SK-N-MC (cell line): ENCODE measurements around the gene MTFR1L.

Experiments
- DNase-seq: peaks from one replicate; pipeline ENCODE4 v3.0.0-alpha.2; 2011; ENCODE audit warnings: low read depth, low spot score
- H3K27ac ChIP-seq: fragments of 200-600 bp; sonication (generic); 2 replicates; pipeline ENCODE4 v1.5.1; 2016; ENCODE audit warnings: mixed run types
- H3K36me3 ChIP-seq: fragments of 200-600 bp; sonication (generic); 2 replicates; pipeline ENCODE4 v1.6.1; 2017; ENCODE audit warnings: antibody characterized with exemption, low read length, mixed read lengths; ENCODE audit not compliant: insufficient read depth
- H3K4me3 ChIP-seq: fragments of 200-600 bp; sonication (generic); 2 replicates; pipeline ENCODE4 v1.5.1; 2016
- H3K9ac ChIP-seq: fragments of 200-600 bp; sonication (generic); 2 replicates; pipeline ENCODE4 v1.8.0; 2017; ENCODE audit warnings: mixed run types, mixed read lengths; ENCODE audit not compliant: insufficient read length
- H3K9me3 ChIP-seq: fragments of 200-600 bp; sonication (generic); 2 replicates; pipeline ENCODE4 v1.6.1; 2017; ENCODE audit warnings: low read depth, mild to moderate bottlenecking, antibody characterized with exemption, low read length, moderate library complexity, mixed read lengths
- EZH2 ChIP-seq: fragments of 200-600 bp; sonication (generic); IDR thresholded peaks from one replicate; pipeline ENCODE4 v1.6.1; 2017; ENCODE audit warnings: antibody characterized with exemption
- FOXP2 ChIP-seq: optimal IDR thresholded peaks from 2 replicates; pipeline ENCODE3; 2011; ENCODE audit warnings: mild to moderate bottlenecking, moderate library complexity; ENCODE audit not compliant: insufficient read depth; ENCODE audit errors: extremely low read length, control extremely low read depth
- POLR2AphosphoS5 ChIP-seq: IDR thresholded peaks from 2 replicates; pipeline ENCODE4 v1.6.1; 2012; ENCODE audit warnings: mild to moderate bottlenecking, low read depth, low read length, borderline replicate concordance

Gene MTFR1L

DNA sequence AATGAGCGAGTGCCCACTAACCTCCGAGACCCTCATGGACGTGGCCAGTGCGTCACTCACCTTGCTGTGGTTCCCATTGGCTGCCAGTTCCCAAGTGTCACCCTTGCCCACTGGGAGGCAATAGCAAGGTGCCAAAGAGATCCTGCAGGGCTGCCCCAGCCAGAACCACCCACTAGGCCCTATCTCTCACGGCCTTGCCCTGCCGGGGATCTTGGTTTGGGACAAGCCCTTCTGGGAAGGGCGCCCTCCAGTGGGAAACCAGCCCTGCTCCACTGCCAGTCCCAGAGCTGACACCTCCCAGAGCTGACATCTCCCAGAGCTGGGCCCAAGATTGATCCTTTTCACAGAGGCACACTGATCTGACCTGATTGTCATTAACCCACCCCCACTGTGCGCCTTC, 21.8 kb upstream of the MTFR1L start:
- H3K27ac ChIP-seq, result no peak overlapping the region
- TF ChIP-seq POLR2AphosphoS5, result no peak
- TF ChIP-seq EZH2, result no peak
- TF ChIP-seq FOXP2, result no peak

DNA sequence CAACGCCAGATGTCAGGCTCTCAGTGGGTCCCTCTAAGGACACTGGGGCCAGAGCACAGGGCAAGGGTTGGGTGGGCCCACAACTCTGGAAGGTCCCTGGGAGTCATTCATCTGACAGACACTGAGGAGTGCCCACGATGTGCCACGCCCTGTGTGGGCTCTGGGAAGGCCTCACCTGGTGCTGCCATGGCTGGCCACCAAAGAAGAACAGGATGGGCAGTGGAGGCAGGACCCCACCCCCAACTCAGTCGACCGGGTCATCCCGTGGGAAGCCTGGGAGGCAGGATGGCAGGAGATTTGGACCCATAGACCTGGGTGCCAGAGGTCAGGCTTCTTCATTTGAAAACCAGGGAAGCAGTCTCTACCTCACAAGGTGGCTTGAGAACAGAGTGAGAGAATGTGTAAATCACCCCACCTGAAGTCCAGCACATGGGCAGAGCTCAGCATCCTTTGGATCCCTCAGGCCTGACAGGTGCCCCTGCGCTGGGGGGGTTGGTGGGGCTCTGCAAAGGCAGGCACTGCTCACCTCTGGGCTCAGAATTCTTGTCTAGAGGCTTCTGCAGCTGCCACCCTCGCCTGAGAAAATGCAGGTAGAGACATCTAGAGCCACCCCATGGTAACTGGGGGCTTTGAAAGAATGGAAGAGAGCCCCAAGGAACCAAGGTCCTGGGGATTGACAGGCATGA, 20.9 kb upstream of the MTFR1L start:
- no peak for DNase-seq
- Histone ChIP-seq H3K9ac (no peak overlapping the region), H3K36me3 (no peaks in the 10 kb centered on the region), H3K9me3 (no peaks in the 10 kb centered on the region), H3K27ac (no peak overlapping the region), H3K4me3 (no peak overlapping the region)
- TF ChIP-seq POLR2AphosphoS5 (no peak), FOXP2 (no peak), EZH2 (no peak)

More for the DNA sequence above, 21.8 kb upstream of the MTFR1L start:
- H3K4me3 ChIP-seq, result no peak overlapping the region
- no peak for DNase-seq
- H3K9me3 ChIP-seq, result no peaks in the 10 kb centered on the region
- no peak overlapping the region for H3K9ac ChIP-seq
- H3K36me3 ChIP-seq, result no peaks in the 10 kb centered on the region

DNA sequence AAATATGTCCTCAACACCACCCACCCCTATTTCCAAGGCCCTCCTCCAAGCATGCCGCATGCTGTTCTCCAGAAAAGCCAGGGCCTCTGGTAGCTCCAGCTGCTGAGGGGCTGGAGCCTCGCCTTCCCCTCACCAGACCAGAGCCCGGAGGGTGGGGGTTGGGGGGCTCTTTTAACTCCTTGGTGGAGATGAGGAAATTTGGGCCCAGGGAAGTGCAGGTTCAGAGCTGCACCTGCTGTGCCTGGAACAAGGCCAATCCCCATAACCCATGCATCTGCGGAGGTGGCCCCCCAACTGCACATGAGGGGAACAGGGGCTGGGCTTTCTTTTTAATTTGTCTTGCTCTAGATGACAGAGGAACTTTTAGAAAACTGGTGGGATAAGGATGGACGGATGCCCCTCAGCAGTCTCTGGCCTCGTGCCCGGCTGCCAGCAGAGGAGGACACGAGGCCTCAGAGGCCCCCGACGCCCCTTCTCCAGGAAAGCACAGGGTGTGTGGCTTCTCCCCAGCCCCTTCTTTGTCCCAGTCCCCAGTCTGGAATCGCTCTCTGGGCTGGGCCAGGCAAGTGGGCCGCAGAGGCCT, 20.3 kb upstream of the MTFR1L start:
- Histone ChIP-seq H3K36me3 (no peaks in the 10 kb centered on the region), H3K9ac (peak overlapping the region; percentile 65), H3K9me3 (no peaks in the 10 kb centered on the region), H3K27ac (no peak overlapping the region), H3K4me3 (peak overlapping the region; percentile 75)
- TF ChIP-seq POLR2AphosphoS5 (no peak), EZH2 (no peak), FOXP2 (no peak)
- DNase-seq, result no peak

DNA sequence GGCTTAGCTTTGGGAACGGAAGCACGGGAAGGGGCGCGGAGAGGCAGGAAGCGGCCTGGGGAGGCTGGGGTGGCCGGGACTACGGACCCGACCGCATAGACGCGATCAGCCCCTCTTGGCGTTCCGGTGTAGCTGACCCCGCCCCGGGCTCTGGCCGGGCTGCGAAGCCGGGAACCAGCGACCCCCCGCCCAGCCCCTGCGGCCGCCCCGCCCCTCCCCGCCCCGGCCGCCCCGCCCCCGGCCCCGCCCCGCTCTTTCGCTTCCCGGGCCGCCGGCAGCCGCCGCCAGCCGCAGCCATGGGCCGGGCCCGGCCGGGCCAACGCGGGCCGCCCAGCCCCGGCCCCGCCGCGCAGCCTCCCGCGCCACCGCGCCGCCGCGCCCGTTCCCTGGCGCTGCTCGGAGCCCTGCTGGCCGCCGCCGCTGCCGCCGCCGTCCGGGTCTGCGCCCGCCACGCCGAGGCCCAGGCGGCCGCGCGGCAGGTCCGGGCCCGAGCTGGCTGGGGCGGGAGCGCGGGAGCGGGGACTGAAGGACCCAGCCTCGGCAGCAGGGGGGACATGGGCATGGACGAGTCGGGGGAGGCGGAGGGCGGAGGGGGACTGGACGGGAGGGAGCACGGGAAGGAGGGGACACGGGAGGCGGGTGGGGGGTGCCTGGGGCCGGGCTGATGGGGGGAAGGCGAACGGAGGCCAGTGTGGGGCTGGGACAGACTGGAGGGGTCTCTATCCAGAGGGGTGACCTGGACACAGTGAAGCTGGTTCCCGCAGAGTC, 19.6 kb upstream of the MTFR1L start, which contains the start of gene SELENON:
Gene SELENON, plus strand, starts transcription at position 259 of the 768 bp plus-strand sequence. Its CDS starts 38 bp downstream, at position 297.
- TF ChIP-seq EZH2 (no peak), FOXP2 (no peak), POLR2AphosphoS5 (no peak; the same call in 1 of the 2 replicates)
- Histone ChIP-seq H3K9me3 (no peaks in the 10 kb centered on the region), H3K27ac (no peak within 1 kb of the TSS), H3K4me3 (peak within 1 kb of the TSS; percentile 78), H3K36me3 (no peaks in the 10 kb centered on the region), H3K9ac (peak within 1 kb of the TSS; percentile 77)
- no peak for DNase-seq

DNA sequence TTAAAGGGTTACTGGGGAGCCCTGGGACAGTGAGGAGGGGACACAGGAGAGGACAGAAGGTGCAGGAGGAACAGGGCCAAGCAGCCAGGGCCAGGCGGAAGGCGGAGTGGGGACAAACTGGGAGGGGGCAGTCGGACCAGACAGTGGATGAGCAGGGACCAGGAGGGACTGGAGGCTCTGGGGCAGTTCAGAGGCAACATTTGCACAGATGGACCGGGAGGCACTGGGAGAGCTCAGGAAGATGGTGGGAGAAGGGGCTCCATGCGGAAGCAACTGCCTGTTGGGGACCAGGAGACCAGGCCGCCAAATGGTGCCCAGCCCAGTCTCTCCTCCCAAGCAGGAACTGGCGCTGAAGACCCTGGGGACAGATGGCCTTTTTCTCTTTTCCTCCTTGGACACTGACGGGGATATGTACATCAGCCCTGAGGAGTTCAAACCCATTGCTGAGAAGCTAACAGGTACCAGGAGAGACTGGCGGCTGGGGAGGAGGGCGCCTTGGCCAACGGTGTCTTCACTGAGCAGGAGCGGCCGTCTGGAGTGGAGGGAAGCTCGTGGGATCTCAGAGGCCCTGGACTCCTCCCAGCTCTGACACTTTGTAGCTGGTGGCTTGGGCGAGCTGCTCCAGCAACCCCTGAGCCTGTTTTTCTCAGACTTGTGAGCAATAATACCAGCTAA, 18.9 kb upstream of the MTFR1L start:
- peak overlapping the region; percentile 77 for H3K9ac ChIP-seq
- DNase-seq, result no peak
- no peak for TF ChIP-seq FOXP2
- no peak for TF ChIP-seq POLR2AphosphoS5
- no peak for TF ChIP-seq EZH2
- H3K36me3 ChIP-seq, result no peaks in the 10 kb centered on the region
- H3K4me3 ChIP-seq, result peak overlapping the region; percentile 78
- H3K9me3 ChIP-seq, result no peaks in the 10 kb centered on the region
- H3K27ac ChIP-seq, result no peak overlapping the region

DNA sequence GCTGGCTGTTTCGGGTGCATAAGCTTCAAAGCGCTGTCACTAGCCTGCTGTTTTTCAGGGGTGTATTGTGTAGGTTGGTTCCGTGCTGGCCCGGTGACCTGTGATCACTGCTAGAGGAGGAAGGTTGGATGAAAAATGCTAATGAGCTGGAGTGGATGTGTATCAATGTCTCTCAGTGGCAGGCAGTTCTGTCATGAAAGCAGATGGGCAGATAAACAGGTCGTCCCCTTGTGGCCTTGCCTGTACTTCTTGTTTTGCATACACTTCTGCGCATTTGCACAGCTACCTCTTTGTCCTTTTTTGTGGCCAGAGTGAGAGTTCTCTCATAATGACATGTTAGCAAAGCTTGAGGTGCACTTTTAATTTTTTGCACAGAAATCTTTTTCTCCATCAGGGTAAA, 16.8 kb upstream of the MTFR1L start:
- Histone ChIP-seq H3K36me3 (no peaks in the 10 kb centered on the region), H3K9ac (peak overlapping the region; percentile 3), H3K4me3 (no peak overlapping the region), H3K27ac (no peak overlapping the region), H3K9me3 (no peaks in the 10 kb centered on the region)
- no peak for TF ChIP-seq POLR2AphosphoS5
- TF ChIP-seq EZH2, result no peak
- no peak for TF ChIP-seq FOXP2
- DNase-seq, result no peak

DNA sequence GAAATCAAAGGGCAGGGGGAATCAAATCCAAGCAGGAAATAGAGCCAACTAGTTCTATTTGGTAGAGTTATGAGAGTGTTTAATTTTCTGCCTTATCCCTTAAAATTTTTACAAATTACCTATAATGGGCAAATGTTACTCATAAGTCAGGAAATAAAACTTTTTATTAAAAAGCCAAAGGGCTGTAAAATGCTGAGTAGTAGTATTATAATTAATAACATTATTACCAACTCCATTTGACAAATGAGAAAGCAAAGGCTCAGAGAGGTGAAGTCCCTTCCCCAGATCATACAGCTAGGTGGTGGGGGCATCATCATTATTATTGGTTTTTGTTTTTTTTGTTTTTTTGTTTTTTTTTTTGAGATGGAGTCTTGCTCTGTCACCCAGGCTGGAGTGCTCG, 16.4 kb upstream of the MTFR1L start:
- Histone ChIP-seq H3K27ac (no peak overlapping the region), H3K36me3 (no peaks in the 10 kb centered on the region), H3K9me3 (no peaks in the 10 kb centered on the region), H3K4me3 (no peak overlapping the region), H3K9ac (peak overlapping the region; percentile 3)
- TF ChIP-seq POLR2AphosphoS5, result no peak
- TF ChIP-seq FOXP2, result no peak
- TF ChIP-seq EZH2, result no peak
- DNase-seq, result no peak

DNA sequence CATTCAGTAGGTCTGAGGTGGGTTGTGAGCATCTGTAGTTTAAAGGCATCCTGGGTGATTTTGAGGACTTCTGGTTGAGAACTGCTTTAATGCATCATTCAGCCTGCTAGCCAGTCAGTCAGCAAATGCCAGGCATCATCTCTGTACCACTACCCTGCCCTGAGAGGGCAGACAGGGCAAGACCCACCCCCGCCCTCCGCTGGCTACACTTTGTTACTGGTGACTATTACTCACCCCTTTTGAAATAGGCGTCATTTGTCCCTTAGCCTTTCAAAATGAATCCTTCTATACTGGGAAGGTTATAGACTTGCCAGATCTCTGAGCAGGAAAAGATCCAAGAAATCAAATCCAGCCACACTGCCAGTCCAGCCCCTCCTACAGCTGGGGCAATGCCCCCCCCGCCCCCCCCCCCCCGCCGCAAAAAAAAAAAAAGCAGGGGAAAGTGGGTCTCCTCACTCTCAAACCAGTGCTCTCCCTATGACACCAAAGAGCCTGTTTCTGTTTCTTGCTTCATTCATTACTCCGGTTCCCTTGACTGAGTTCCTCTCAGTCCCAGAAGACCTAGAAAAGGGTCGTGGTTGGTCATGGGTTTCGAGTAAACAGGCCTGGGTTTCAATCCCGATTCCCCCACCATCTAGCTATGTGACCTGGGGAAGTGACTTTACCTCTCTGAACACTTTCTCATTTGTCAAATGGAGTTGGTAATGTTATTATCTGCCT, 15.3 kb upstream of the MTFR1L start:
- TF ChIP-seq FOXP2 (no peak), EZH2 (no peak), POLR2AphosphoS5 (no peak)
- H3K27ac ChIP-seq, result no peak overlapping the region

More for the DNA sequence above, 15.3 kb upstream of the MTFR1L start:
- DNase-seq, result no peak
- Histone ChIP-seq H3K9ac (no peak overlapping the region), H3K4me3 (no peak overlapping the region), H3K36me3 (no peaks in the 10 kb centered on the region), H3K9me3 (no peaks in the 10 kb centered on the region)
